ENCODE measurements around the gene RHOF. TPM values are rescaled to one million over a fixed set of nuclear protein-coding genes. Genes with fewer than 3 reads are reported as not detected.

Gene RHOF
- total and polyA plus RNA-seq, 11 donors: 18.8 to 45.2 (median 25.7) TPM

DNA sequence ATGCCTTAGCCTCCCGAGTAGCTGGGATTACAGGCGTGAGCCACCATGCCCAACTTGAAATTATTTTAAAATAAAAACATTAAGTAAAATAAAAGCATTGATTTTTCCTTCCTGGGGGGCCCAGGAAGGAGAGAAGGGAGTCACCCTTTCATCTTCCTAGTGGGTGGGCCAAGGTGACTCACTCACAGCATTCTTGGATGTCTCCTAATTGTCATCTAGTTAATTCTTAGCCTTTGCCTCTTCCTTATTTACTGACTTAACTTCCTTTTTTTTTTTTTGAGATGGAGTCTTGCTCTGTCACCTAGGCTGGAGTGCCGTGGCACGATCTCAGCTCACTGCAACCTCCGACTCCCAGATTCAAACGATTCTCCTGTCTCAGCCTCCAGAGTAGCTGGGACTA, 51.7 kb downstream of the RHOF start:
- ATAC-seq: no peak
- Histone ChIP-seq H3K27ac (no peak overlapping the region), H3K36me3 (no peaks in the 10 kb centered on the region), H3K4me3 (no peak overlapping the region), H3K4me1 (peaks cover 0 to 5% (median 0%) of the 10 kb centered on the region in 12 donors), H3K9me3 (no peaks in the 10 kb centered on the region), H3K27me3 (no peaks in the 10 kb centered on the region)
- intact Hi-C loops (cut with DNase I): no loop called here
- TF ChIP-seq, protein P1, sequence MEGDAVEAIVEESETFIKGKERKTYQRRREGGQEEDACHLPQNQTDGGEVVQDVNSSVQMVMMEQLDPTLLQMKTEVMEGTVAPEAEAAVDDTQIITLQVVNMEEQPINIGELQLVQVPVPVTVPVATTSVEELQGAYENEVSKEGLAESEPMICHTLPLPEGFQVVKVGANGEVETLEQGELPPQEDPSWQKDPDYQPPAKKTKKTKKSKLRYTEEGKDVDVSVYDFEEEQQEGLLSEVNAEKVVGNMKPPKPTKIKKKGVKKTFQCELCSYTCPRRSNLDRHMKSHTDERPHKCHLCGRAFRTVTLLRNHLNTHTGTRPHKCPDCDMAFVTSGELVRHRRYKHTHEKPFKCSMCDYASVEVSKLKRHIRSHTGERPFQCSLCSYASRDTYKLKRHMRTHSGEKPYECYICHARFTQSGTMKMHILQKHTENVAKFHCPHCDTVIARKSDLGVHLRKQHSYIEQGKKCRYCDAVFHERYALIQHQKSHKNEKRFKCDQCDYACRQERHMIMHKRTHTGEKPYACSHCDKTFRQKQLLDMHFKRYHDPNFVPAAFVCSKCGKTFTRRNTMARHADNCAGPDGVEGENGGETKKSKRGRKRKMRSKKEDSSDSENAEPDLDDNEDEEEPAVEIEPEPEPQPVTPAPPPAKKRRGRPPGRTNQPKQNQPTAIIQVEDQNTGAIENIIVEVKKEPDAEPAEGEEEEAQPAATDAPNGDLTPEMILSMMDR (IDR thresholded peaks at IDR 0.05): no peak
- TF ChIP-seq POLR2A (IDR thresholded peaks at IDR 0.05): no peak
- no peak for DNase-seq
- WGBS, 4 donors: 91 to 92% (median 92%) methylated on average over 6 of the region's 6 CpGs

DNA sequence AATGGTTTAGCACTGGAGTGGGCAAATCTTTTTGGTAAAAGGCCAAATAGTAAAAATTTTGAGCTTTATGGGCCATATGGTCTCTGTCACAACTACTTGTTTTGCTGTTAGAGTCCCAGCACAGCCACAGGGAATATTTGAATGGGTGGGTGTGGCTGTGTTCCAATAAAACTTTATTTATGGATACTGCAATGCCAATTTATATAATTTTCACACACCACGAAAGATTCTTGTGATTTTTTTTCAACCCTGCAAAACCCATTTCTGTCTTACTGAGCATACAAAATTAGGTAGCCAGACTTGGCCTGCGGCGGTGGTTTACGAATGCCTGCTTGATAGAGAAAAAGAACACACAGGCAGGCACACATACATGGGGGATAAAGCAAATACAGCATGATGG, 52.6 kb downstream of the RHOF start:
- Histone ChIP-seq H3K4me1 (peaks cover 0 to 5% (median 0%) of the 10 kb centered on the region in 12 donors), H3K4me3 (no peak overlapping the region), H3K27ac (no peak overlapping the region), H3K36me3 (no peaks in the 10 kb centered on the region), H3K27me3 (no peaks in the 10 kb centered on the region), H3K9me3 (no peaks in the 10 kb centered on the region)
- TF ChIP-seq POLR2A (IDR thresholded peaks at IDR 0.05): no peak
- TF ChIP-seq, protein P1 (IDR thresholded peaks at IDR 0.05): no peak
- ATAC-seq (no peak), DNase-seq (no peak)
- intact Hi-C loops (cut with DNase I): no loop called here
- WGBS, 4 donors: 92 to 96% (median 93%) methylated on average over 4 of the region's 4 CpGs

DNA sequence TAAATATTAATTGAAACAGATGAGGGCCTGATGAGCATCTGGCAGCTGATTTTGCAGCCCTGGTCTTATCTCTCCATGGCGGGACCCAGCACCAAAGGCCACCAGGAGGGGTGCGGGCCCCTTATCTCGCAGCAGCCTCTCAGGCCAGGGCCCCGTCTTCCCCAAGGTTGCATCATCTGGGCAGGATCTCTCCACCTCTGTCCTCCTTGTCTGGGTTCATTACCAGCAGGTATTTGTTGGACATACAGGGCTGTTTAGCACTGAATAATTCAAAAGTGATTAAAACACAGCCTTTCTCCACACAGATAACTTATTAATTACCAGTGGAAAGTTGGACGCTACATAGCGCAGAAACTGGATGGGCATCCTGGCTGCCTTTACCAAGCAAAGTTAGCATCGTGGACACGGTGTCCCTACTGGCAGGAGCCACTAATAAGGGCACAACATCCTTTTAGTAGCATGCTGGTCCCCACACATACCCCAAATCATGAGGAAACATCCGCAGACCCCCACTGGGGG, 55.1 kb downstream of the RHOF start:
- no peak for ATAC-seq
- WGBS, 4 donors: 85 to 94% (median 88%) methylated on average over 9 of the region's 9 CpGs
- intact Hi-C loops (cut with DNase I): no loop called here
- Histone ChIP-seq H3K36me3 (no peaks in the 10 kb centered on the region), H3K27me3 (no peaks in the 10 kb centered on the region), H3K9me3 (no peaks in the 10 kb centered on the region), H3K4me3 (no peak overlapping the region), H3K4me1 (peaks cover 0 to 3% (median 0%) of the 10 kb centered on the region in 12 donors), H3K27ac (no peak overlapping the region)
- no peak for DNase-seq
- TF ChIP-seq, protein P1 (IDR thresholded peaks at IDR 0.05): no peak
- TF ChIP-seq POLR2A (IDR thresholded peaks at IDR 0.05): no peak

DNA sequence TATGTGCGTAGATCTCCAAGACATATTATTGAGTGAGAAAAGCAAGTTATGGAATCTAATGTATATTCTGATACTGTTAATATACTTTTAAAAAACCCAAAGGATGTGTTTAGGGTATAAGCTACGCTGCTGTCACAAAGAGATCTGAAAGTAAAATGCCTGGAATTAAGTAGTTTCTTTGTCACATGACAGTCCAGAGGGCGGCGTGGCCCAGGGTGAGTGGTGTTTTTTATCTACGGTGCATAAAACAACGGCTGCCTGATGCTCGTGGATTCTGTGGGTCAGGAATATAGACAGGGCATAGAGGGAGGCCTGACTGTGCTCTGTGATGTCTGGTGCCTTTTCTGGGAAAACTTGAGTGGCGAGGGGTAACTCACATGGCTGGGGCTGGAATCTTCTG, 59.6 kb downstream of the RHOF start:
- H3K4me3 ChIP-seq: no peak overlapping the region
- H3K27me3 ChIP-seq: no peaks in the 10 kb centered on the region
- ATAC-seq (no peak), DNase-seq (no peak)
- intact Hi-C loops (cut with DNase I): no loop called here
- H3K4me1 ChIP-seq: no peaks in the 10 kb centered on the region
- H3K9me3 ChIP-seq: no peaks in the 10 kb centered on the region
- H3K27ac ChIP-seq: no peak overlapping the region
- peaks cover 0 to 3% (median 0%) of the 10 kb centered on the region in 9 donors for H3K36me3 ChIP-seq
- TF ChIP-seq, protein P1 (IDR thresholded peaks at IDR 0.05): no peak
- TF ChIP-seq POLR2A (IDR thresholded peaks at IDR 0.05): no peak
- 89 to 93% (median 91%) methylated on average over 8 of the region's 8 CpGs for whole genome bisulfite sequencing, 4 donors

Data from heart left ventricle (tissue), 16 donors.